HL-60 (cell line): Measurements from ENCODE around the gene TUBGCP6.

Experiments used
- DNase-seq, 2 experiments: peaks; one replicate each; pipeline ENCODE4 v3.0.0-alpha.2; 2010 to 2020; ENCODE audit warnings: low read depth in 1 of 2, low spot score in 1 of 2
- H3K27ac ChIP-seq: fragments of 250-450 bp; sonication (Bioruptor Pico); replicated peaks from 2 replicates; pipeline ENCODE4 v1.5.1; 2020; ENCODE audit warnings: mild to moderate bottlenecking, moderate library complexity
- H3K27me3 ChIP-seq: fragments of 250-450 bp; sonication (Bioruptor Pico); 2 replicates; pipeline ENCODE4 v1.5.1; 2021; ENCODE audit warnings: mild to moderate bottlenecking, moderate library complexity; ENCODE audit not compliant: insufficient read depth, poor library complexity, severe bottlenecking
- H3K4me3 ChIP-seq: replicated peaks from 2 replicates; pipeline ENCODE4 v1.5.1; 2011; ENCODE audit warnings: mild to moderate bottlenecking, control low read depth, low read length; ENCODE audit not compliant: insufficient read depth
- CTCF ChIP-seq: IDR thresholded peaks from one replicate; pipeline ENCODE4 v1.5.1; 2011; ENCODE audit warnings: low read length, control low read depth, inconsistent platforms; ENCODE audit not compliant: insufficient read depth
- GABPA ChIP-seq: IDR thresholded peaks from 2 replicates; pipeline ENCODE4 v1.6.1; 2012; ENCODE audit warnings: low read depth
- POLR2AphosphoS5 ChIP-seq: IDR thresholded peaks from 2 replicates; pipeline ENCODE4 v1.6.1; 2012; ENCODE audit warnings: low read depth
- REST ChIP-seq: IDR thresholded peaks from 2 replicates; pipeline ENCODE4 v1.6.1; 2012; ENCODE audit warnings: low read depth; ENCODE audit not compliant: insufficient replicate concordance
- SPI1 ChIP-seq: IDR thresholded peaks from 2 replicates; pipeline ENCODE4 v1.6.1; 2012; ENCODE audit warnings: low read depth, mild to moderate bottlenecking, borderline replicate concordance

TUBGCP6 gene

GRCh38 chr22:50228366-50228765 lies 16.5 kb downstream of the TUBGCP6 start:
- no peaks in the 10 kb centered on the region for H3K27me3 ChIP-seq
- TF ChIP-seq REST (no peak), GABPA (no peak), SPI1 (no peak), POLR2AphosphoS5 (no peak), CTCF (no peak)
- DNase-seq, result no peak

GRCh38 chr22:50227579-50228215 lies 17.1 kb downstream of the TUBGCP6 start:
- no peak for DNase-seq
- Histone ChIP-seq H3K27me3 (no peaks in the 10 kb centered on the region), H3K4me3 (no peak overlapping the region), H3K27ac (no peak overlapping the region)
- no peak for TF ChIP-seq SPI1
- TF ChIP-seq GABPA, result no peak
- no peak for TF ChIP-seq CTCF
- no peak for TF ChIP-seq POLR2AphosphoS5
- TF ChIP-seq REST, result no peak

More at GRCh38 chr22:50228366-50228765, 16.5 kb downstream of the TUBGCP6 start:
- no peak overlapping the region for H3K27ac ChIP-seq
- no peak overlapping the region for H3K4me3 ChIP-seq

- H3K27ac ChIP-seq, result no peak overlapping the region
- TF ChIP-seq CTCF (no peak), REST (no peak), GABPA (no peak), SPI1 (no peak), POLR2AphosphoS5 (no peak)
- no peak overlapping the region for H3K4me3 ChIP-seq
- H3K27me3 ChIP-seq, result no peaks in the 10 kb centered on the region
- no peak for DNase-seq
These were observed 18.0 kb downstream of the TUBGCP6 start for GRCh38 chr22:50226875-50227165.
